Activated CD4-positive, CD25-positive, alpha-beta regulatory T cell treated with anti-CD3 and anti-CD28 coated beads, Interleukin-2, amount 50 U/mL, for 16 hours (primary cell): ENCODE data around the gene G2E3.
A peak's percentile ranks its signal among the peaks of the same experiment; 100 is the strongest.
"Not testable (repeated sequence)": the region's sequence is repeated elsewhere in the genome, so short reads cannot be mapped to it uniquely, and the experiment has no call there.

Experiments
- DNase-seq: peaks from one replicate; pipeline ENCODE4 v3.0.0-alpha.2; 2020; ENCODE audit warnings: low read depth, low spot score

The G2E3 gene

GRCh38 chr14:30604696-30605095 lies 45.7 kb downstream of the G2E3 start:
- not testable (repeated sequence) for DNase-seq

- no peak for DNase-seq
These were observed 48.3 kb downstream of the G2E3 start for GRCh38 chr14:30607156-30607780.

GRCh38 chr14:30608533-30609006 lies 49.6 kb downstream of the G2E3 start:
- DNase-seq: no peak

GRCh38 chr14:30610787-30611343 lies 51.9 kb downstream of the G2E3 start:
- no peak for DNase-seq

- DNase-seq: no peak
These were observed 55.2 kb downstream of the G2E3 start for GRCh38 chr14:30614155-30614554.

- no peak for DNase-seq
These were observed 61.2 kb downstream of the G2E3 start for GRCh38 chr14:30620178-30620577.

- no peak for DNase-seq
These were observed 62.5 kb downstream of the G2E3 start for GRCh38 chr14:30621354-30621939.

- peak; percentile 86 for DNase-seq
These were observed 63.2 kb downstream of the G2E3 start, which contains the start of gene SCFD1 for GRCh38 chr14:30621940-30622830. Gene SCFD1 (plus strand): TSS chr14:30622319. CDS start chr14:30622339, 20 bp downstream.

GRCh38 chr14:30623412-30624131 lies 64.6 kb downstream of the G2E3 start:
- no peak for DNase-seq

- DNase-seq: no peak
These were observed 65.1 kb downstream of the G2E3 start for GRCh38 chr14:30624132-30624423.

GRCh38 chr14:30625533-30625932 lies 66.6 kb downstream of the G2E3 start:
- DNase-seq: no peak

- not testable (repeated sequence) for DNase-seq
These were observed 70.5 kb downstream of the G2E3 start for GRCh38 chr14:30629432-30629831.

- no peak for DNase-seq
These were observed 71.3 kb downstream of the G2E3 start for GRCh38 chr14:30630248-30630647.

GRCh38 chr14:30632730-30633129 lies 73.8 kb downstream of the G2E3 start:
- DNase-seq: no peak

- DNase-seq: no peak
These were observed 80.0 kb downstream of the G2E3 start for GRCh38 chr14:30638926-30639325.

GRCh38 chr14:30641207-30641606 lies 82.2 kb downstream of the G2E3 start:
- no peak for DNase-seq

GRCh38 chr14:30644462-30644861 lies 85.5 kb downstream of the G2E3 start:
- not testable (repeated sequence) for DNase-seq

GRCh38 chr14:30645600-30645999 lies 86.6 kb downstream of the G2E3 start:
- DNase-seq: no peak

- DNase-seq: no peak
These were observed 89.5 kb downstream of the G2E3 start for GRCh38 chr14:30648471-30648870.

GRCh38 chr14:30651937-30652336 lies 93.0 kb downstream of the G2E3 start:
- DNase-seq: no peak

GRCh38 chr14:30655124-30655523 lies 96.2 kb downstream of the G2E3 start:
- DNase-seq: no peak

GRCh38 chr14:30655658-30656057 lies 96.7 kb downstream of the G2E3 start:
- no peak for DNase-seq
